Measurements from ENCODE around the gene PABPN1. TPM values are rescaled to one million over a fixed set of nuclear protein-coding genes. Genes with fewer than 3 reads are reported as not detected.

Gene PABPN1
- total and polyA plus RNA-seq, 11 donors: 23.7 to 102 (median 62.5) TPM

DNA sequence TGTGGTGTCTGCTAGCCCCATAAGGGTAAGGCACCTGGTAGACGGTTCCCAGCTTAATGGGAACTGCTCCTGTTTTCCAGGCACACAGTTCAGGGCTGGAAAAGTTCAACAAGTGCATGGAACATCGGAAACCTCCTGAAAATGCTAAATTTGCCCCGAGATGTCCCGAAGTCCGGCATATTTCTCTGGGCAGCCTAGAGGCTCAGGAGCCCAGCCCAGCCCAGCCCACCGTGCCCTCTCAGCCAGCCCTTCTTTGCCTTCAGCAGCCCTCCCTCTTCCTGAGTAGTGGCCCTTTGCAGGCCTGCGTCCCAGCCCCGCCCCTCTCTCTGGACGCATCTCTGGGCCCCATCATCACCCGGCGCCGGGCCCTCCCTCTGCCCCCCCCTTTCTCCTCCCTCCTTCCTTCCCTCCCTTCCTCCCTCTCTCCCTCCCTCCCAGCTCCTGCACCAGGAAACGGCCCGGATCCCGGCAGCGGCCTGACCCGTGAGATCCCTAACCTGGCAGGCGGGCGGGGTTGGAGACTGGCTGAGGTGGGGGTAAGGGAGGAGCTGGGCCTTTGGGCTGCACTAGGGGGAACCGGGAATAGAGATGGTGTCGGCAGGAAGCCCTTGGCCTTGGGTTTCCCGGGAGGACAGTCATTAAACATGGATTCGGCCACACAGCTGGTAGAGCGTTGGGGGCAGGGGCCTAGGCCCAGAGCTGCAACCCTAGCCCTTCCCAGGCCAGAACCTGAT is 14.7 kb upstream of the PABPN1 start, which contains the start of gene BCL2L2:
Gene BCL2L2, plus strand, starts transcription at position 422 of the 734 bp plus-strand sequence. CDS start 935 bp downstream, outside the sequence.
- H3K4me3 ChIP-seq: peak within 1 kb of the TSS; percentile 60 to 96 (median 76)
- peak in 1 of 2 donors; percentile 72 for TF ChIP-seq POLR2A (IDR thresholded peaks at IDR 0.05)
- TF ChIP-seq, protein P1, sequence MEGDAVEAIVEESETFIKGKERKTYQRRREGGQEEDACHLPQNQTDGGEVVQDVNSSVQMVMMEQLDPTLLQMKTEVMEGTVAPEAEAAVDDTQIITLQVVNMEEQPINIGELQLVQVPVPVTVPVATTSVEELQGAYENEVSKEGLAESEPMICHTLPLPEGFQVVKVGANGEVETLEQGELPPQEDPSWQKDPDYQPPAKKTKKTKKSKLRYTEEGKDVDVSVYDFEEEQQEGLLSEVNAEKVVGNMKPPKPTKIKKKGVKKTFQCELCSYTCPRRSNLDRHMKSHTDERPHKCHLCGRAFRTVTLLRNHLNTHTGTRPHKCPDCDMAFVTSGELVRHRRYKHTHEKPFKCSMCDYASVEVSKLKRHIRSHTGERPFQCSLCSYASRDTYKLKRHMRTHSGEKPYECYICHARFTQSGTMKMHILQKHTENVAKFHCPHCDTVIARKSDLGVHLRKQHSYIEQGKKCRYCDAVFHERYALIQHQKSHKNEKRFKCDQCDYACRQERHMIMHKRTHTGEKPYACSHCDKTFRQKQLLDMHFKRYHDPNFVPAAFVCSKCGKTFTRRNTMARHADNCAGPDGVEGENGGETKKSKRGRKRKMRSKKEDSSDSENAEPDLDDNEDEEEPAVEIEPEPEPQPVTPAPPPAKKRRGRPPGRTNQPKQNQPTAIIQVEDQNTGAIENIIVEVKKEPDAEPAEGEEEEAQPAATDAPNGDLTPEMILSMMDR (IDR thresholded peaks at IDR 0.05): no peak
- peaks cover 0 to 36% (median 23%) of the 10 kb centered on the region in 9 donors for H3K36me3 ChIP-seq
- ATAC-seq (peak; percentile 73 to 88 (median 80)), DNase-seq (peak; percentile 93 to 96 (median 93))
- peak within 1 kb of the TSS; percentile 60 to 94 (median 90) for H3K27ac ChIP-seq
- no peaks in the 10 kb centered on the region for H3K27me3 ChIP-seq
- WGBS, 4 donors: 0 to 1% (median 0%) methylated on average over 23 to 24 of the region's 24 CpGs
- intact Hi-C loops (cut with DNase I): loop anchor here in 3 of 10 donors (2.0 to 10.0 kb wide), 3 partner anchors 14 to 248 kb away; partner anchors contain the start of genes ACIN1 (in 1 of the 3), C14orf119 (in 1 of the 3), PABPN1 (in 1 of the 3) and THTPA (in 1 of the 3)
- peaks cover 0 to 53% (median 32%) of the 10 kb centered on the region in 12 donors for H3K4me1 ChIP-seq
- no peaks in the 10 kb centered on the region for H3K9me3 ChIP-seq

DNA sequence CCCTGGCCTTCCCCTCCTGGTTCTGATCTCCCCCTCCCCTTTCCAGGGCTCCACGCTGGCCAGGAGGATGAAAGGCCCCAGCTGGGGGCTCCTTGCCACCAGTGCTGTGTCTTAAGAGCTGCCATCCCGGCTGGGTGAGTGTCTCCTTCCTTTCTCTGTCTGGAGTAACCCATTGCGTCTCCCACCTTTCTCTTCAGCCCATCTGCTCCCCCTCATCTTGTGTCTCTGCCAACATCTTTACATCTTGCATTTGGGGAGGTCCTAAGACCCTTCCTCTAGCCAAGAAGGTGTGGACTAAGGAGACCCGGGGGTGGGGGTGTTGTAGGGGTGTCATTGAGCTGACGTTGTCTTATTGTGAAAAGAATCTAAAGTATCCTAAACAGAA is 14.1 kb upstream of the PABPN1 start:
- Histone ChIP-seq H3K4me1 (peaks cover 0 to 50% (median 32%) of the 10 kb centered on the region in 12 donors), H3K9me3 (no peaks in the 10 kb centered on the region), H3K27me3 (no peaks in the 10 kb centered on the region), H3K27ac (peak overlapping the region; percentile 60 to 94 (median 90)), H3K4me3 (peak overlapping the region; percentile 60 to 96 (median 76)), H3K36me3 (peaks cover 0 to 42% (median 27%) of the 10 kb centered on the region in 9 donors)
- TF ChIP-seq, protein P1 (IDR thresholded peaks at IDR 0.05): no peak
- TF ChIP-seq POLR2A (IDR thresholded peaks at IDR 0.05): no peak
- DNase-seq (no peak), ATAC-seq (no peak)
- 16 to 18% (median 17%) methylated on average over 5 of the region's 5 CpGs for WGBS, 4 donors
- intact Hi-C loops (cut with DNase I): loop anchor here in 3 of 10 donors (2.0 to 10.0 kb wide), 3 partner anchors 14 to 248 kb away; partner anchors contain the start of genes ACIN1 (in 1 of the 3), C14orf119 (in 1 of the 3), PABPN1 (in 1 of the 3) and THTPA (in 1 of the 3)

DNA sequence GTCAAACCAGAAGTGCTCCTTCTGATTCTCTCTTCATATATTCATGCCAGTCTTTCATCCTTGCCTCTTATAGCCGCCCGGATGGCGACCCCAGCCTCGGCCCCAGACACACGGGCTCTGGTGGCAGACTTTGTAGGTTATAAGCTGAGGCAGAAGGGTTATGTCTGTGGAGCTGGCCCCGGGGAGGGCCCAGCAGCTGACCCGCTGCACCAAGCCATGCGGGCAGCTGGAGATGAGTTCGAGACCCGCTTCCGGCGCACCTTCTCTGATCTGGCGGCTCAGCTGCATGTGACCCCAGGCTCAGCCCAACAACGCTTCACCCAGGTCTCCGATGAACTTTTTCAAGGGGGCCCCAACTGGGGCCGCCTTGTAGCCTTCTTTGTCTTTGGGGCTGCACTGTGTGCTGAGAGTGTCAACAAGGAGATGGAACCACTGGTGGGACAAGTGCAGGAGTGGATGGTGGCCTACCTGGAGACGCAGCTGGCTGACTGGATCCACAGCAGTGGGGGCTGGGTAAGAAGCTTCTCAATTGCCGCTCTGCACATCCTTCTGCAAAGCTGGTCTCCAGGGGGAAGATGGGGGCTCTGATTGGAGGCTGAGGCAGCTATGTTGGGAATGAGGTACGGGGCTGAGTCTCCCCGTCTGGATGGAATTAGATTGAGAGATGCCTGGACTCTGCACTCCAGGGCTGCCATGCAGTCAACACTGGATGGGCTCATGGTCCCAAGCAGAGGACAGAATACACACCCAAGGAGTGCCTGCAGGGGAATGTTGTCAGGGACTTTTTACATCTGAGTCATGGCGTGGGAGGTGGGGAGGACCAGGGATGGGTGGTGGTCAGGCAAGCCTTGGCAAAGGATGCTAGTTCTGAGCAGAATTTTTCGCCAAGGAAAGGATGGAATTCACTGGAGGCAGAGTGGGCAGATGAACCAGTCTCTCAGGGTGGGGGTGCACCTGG is 13.3 kb upstream of the PABPN1 start:
- H3K36me3 ChIP-seq: peaks cover 0 to 48% (median 29%) of the 10 kb centered on the region in 9 donors
- 88 to 91% (median 90%) methylated on average over 22 of the region's 22 CpGs for WGBS, 4 donors
- H3K9me3 ChIP-seq: no peaks in the 10 kb centered on the region
- H3K4me1 ChIP-seq: peaks cover 0 to 42% (median 28%) of the 10 kb centered on the region in 12 donors
- DNase-seq (no peak), ATAC-seq (no peak)
- peak overlapping the region in 10 of 12 donors; percentile 71 to 94 (median 91) for H3K27ac ChIP-seq
- peak overlapping the region in 8 of 12 donors; percentile 60 to 96 (median 76) for H3K4me3 ChIP-seq
- no peaks in the 10 kb centered on the region for H3K27me3 ChIP-seq
- intact Hi-C loops (cut with DNase I): loop anchor here in 3 of 10 donors (2.0 to 10.0 kb wide), 3 partner anchors 13 to 247 kb away; partner anchors contain the start of genes ACIN1 (in 1 of the 3), C14orf119 (in 1 of the 3), PABPN1 (in 1 of the 3) and THTPA (in 1 of the 3)
- TF ChIP-seq, protein P1 (IDR thresholded peaks at IDR 0.05): no peak
- no peak for TF ChIP-seq POLR2A (IDR thresholded peaks at IDR 0.05)

Measured in heart left ventricle (tissue), 16 donors.